Colonic mucosa (tissue), 4 donors: Measurements from ENCODE around the gene UBE2M. TPM values are rescaled to one million over a fixed set of nuclear protein-coding genes. Genes with fewer than 3 reads are reported as not detected.

ENCODE experiments used
- DNase-seq: peaks from one replicate; pipeline ENCODE4 v3.0.0-alpha.2; 2020
- H3K27ac ChIP-seq: fragments of 200-600 bp; one replicate; pipeline ENCODE4 v1.8.0; 2021
- H3K27me3 ChIP-seq: fragments of 200-600 bp; one replicate; pipeline ENCODE4 v1.8.0; 2021
- H3K36me3 ChIP-seq: fragments of 200-600 bp; one replicate; pipeline ENCODE4 v1.8.0; 2021
- H3K4me1 ChIP-seq: fragments of 200-600 bp; one replicate; pipeline ENCODE4 v1.8.0; 2021; ENCODE audit warnings: mild to moderate bottlenecking
- H3K4me3 ChIP-seq: fragments of 200-600 bp; one replicate; pipeline ENCODE4 v1.8.0; 2021
- H3K9ac ChIP-seq, 2 donors: one replicate each; pipeline ENCODE4 v1.7.0; 2013; ENCODE audit warnings: control low read depth in 2 of 2, low read depth in 2 of 2, low read length in 2 of 2
- H3K9me3 ChIP-seq: fragments of 200-600 bp; one replicate; pipeline ENCODE4 v1.8.0; 2021
- intact Hi-C: fragments of 100-400 bp; cut with DNase I; formaldehyde crosslinking; loops from one replicate; pipeline ENCODE4 v1.14.1; 2022
- total RNA-seq, 2 donors: library from RNA; stranded (reverse); fragmentation: NEBNext Ultra II Directional in 1 of 2; extraction: Animal tissue kit (Norgen Biotek cat#: 25700) in 1 of 2; gene quantifications; one replicate each; pipeline ENCODE4 v1.2.1, GENCODE V29; 2021
- TF ChIP-seq, protein P1 (sequence below): fragments of 200-600 bp; IDR thresholded peaks from one replicate; pipeline ENCODE4 v1.8.0; 2022; ENCODE audit warnings: antibody characterized with exemption, mild to moderate bottlenecking
- donor health status: healthy.
- donor health status: DM: no; HTN: no; CAD: no.
- donor health status: DM: no; HTN: no; CAD: no.

The UBE2M gene
- total RNA-seq, 2 donors from 2014 or later: 63.0 to 79.4 TPM

DNA sequence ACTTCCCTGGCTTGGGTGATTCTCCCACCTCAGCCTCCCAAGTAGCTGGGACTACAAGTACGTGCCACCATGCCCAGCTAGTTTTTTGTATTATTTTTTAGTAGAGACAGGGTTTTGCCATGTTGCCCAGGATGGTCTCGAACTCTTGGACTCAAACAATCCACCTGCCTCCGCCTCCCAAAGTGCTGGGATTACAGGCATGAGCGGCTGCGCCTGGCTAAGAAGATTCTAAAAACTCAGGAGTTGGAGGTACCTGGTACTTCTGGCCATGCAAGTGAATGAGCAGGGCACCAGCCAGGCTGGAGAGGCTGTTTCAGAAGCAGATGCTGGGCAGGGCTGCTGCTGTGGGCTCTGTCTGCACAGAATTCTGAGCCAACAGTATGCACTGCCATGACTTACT, 8.6 kb upstream of the UBE2M start:
- Histone ChIP-seq H3K36me3 (no peaks in the 10 kb centered on the region), H3K27ac (no peak overlapping the region), H3K9ac (no peak overlapping the region), H3K4me3 (no peak overlapping the region), H3K4me1 (peaks cover 17% of the 10 kb centered on the region), H3K9me3 (no peaks in the 10 kb centered on the region), H3K27me3 (no peaks in the 10 kb centered on the region)
- no peak for DNase-seq
- intact Hi-C loops: no loop called here
- TF ChIP-seq, protein P1, sequence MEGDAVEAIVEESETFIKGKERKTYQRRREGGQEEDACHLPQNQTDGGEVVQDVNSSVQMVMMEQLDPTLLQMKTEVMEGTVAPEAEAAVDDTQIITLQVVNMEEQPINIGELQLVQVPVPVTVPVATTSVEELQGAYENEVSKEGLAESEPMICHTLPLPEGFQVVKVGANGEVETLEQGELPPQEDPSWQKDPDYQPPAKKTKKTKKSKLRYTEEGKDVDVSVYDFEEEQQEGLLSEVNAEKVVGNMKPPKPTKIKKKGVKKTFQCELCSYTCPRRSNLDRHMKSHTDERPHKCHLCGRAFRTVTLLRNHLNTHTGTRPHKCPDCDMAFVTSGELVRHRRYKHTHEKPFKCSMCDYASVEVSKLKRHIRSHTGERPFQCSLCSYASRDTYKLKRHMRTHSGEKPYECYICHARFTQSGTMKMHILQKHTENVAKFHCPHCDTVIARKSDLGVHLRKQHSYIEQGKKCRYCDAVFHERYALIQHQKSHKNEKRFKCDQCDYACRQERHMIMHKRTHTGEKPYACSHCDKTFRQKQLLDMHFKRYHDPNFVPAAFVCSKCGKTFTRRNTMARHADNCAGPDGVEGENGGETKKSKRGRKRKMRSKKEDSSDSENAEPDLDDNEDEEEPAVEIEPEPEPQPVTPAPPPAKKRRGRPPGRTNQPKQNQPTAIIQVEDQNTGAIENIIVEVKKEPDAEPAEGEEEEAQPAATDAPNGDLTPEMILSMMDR: no peak

DNA sequence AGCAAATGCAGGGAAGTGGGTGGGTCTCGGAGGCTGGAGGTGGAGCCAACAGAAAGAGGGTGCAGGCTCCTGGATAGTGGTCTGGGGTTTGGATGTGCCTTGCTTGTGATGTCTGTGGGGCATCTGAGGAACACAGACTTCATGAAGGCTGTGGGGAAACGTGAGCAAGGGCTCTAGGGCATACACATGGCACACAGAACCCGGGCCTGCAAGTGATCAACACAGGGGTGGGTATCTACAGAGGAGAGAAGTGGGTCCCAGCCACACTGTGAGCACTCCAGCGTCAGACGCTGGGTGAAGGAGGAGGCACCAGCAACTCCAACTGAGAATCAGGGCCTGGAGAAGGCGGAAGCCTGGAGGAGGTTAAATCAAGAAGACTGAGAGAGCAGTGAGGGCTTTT, 5.4 kb upstream of the UBE2M start:
- no peaks in the 10 kb centered on the region for H3K36me3 ChIP-seq
- H3K9ac ChIP-seq: no peak overlapping the region
- no peak overlapping the region for H3K4me3 ChIP-seq
- DNase-seq: no peak
- intact Hi-C loops: no loop called here
- H3K4me1 ChIP-seq: peaks cover 22% of the 10 kb centered on the region
- H3K9me3 ChIP-seq: no peaks in the 10 kb centered on the region
- no peak overlapping the region for H3K27ac ChIP-seq
- TF ChIP-seq, protein P1: no peak
- H3K27me3 ChIP-seq: no peaks in the 10 kb centered on the region

DNA sequence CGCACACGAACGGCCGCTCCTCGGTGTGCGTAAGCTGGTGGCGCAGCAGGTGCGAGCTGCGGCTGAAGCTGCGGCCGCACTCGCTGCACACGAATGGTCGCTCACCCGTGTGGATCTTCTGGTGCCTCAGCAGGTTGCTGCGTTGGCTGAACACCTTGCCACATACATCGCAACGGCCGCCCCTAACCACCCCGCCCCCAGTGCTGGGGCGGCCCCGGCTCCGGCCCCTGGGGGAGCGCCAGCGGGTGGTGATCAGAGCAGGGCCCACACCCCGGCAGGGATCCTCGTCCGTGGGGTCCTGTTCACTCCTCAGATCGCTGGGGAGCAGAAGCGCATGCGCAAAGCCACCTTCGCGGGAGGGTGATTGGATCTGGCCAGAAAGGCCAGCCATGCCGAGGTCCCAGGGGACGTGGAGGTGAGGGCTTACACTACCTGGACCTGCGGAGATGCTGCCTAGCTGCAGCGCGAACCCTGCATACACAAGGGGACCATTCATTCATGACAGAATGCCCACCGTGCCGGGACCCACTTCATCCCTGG, 4.7 kb upstream of the UBE2M start:
- intact Hi-C loops: no loop called here
- H3K27ac ChIP-seq: no peak overlapping the region
- peak overlapping the region; percentile 30 for H3K4me3 ChIP-seq
- H3K9me3 ChIP-seq: no peaks in the 10 kb centered on the region
- H3K4me1 ChIP-seq: peaks cover 22% of the 10 kb centered on the region
- H3K9ac ChIP-seq: peak overlapping the region; percentile 1 to 61
- peak; percentile 65 for DNase-seq
- no peaks in the 10 kb centered on the region for H3K27me3 ChIP-seq
- no peaks in the 10 kb centered on the region for H3K36me3 ChIP-seq
- TF ChIP-seq, protein P1: no peak

DNA sequence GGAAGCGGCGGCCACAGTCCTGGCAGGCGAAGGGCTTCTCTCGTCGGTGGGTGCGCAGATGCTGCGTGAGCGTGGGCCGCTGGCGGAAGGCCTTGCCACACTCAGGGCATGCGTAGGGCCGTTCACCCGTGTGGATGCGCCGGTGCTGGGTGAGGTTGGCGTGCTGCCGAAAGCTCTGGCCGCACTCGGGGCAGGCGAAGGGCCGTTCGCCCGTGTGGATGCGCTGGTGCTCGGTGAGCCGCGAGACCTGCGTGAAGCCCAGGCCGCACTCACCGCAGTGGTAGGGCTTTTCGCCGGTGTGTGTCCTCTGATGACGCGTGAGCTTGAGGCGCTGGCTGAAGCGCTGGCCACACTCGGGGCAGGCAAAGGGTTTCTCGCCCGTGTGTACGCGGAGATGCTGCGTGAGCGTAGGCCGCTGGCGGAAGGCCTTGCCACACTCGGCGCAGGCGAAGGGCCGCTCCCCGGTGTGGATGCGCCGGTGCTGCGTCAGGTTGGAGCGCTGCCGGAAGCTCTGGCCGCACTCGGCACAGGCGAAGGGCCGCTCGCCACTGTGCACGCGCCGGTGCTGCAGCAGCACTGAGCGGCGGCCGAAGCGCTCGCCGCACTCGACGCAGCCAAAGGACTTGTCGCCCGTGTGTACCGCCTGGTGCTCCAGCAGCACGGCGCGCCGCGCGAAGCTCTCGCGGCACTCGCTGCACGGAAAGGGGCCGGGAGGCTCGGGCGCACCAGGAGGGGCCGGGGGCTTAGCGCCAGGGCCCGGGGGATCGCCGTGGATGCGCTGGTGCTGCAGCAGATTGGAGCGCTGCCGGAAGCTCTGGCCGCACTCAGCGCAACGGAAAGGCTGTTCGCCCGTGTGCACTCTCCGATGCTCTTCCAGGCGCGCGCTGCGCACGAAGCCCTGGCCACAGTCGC, 4.0 kb upstream of the UBE2M start:
- no peaks in the 10 kb centered on the region for H3K36me3 ChIP-seq
- peak overlapping the region; percentile 53 to 61 for H3K9ac ChIP-seq
- intact Hi-C loops: no loop called here
- no peak overlapping the region for H3K27ac ChIP-seq
- peaks cover 22% of the 10 kb centered on the region for H3K4me1 ChIP-seq
- TF ChIP-seq, protein P1: no peak
- H3K9me3 ChIP-seq: no peaks in the 10 kb centered on the region
- H3K4me3 ChIP-seq: peak overlapping the region; percentile 30
- DNase-seq: peak; percentile 49
- H3K27me3 ChIP-seq: no peaks in the 10 kb centered on the region

DNA sequence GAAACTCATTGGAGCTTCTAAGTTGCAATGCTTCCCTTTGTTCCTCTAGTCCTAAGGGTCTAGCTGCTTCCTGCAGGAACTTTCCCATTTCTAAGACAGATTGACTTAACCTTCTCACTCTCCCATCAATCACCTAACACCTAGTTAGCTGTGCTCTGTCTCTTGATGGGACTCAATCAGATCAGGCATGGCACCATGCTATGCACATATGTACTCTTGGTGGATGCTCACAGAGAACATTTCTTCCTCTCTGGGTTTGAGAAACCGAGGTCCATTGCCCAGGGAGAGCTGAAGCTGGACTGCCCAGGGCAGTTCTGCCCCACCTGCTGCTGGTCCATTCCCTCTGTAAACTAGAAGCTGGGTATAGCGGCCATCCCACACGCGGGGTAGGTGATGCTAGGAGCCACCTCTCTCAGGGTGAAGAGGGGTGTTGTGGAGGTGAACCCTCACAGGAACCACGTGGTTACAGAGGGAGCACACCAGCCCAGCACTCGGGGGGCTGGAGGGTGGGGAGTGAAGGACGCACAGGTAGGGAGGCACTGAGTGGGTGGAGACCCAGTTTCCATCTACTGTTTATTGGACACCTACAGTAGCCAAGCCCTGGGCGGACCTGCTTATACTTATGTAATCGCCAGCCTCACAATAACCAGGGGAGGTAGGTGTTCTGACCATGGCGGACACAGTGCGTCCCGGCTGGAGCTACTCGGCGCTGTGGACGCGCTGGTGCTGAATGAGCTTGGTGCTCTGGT, 3.1 kb upstream of the UBE2M start:
- intact Hi-C loops: no loop called here
- TF ChIP-seq, protein P1: no peak
- DNase-seq: no peak
- H3K36me3 ChIP-seq: peaks cover 3% of the 10 kb centered on the region
- peak overlapping the region; percentile 30 for H3K4me3 ChIP-seq
- H3K27ac ChIP-seq: no peak overlapping the region
- no peaks in the 10 kb centered on the region for H3K27me3 ChIP-seq
- H3K9me3 ChIP-seq: no peaks in the 10 kb centered on the region
- H3K9ac ChIP-seq: peak overlapping the region; percentile 53 to 61
- peaks cover 30% of the 10 kb centered on the region for H3K4me1 ChIP-seq
